Panc1 (cell line): ENCODE measurements around the gene NCKAP5L. TPM values are rescaled to one million over a fixed set of nuclear protein-coding genes. Genes with fewer than 3 reads are reported as not detected.

Experiments used
- ATAC-seq: fragments of 200-7000 bp; cut with Tn5 transposase; 2 replicates; pipeline ENCODE4 v1.9.1; 2020; ENCODE audit warnings: mild to moderate bottlenecking, moderate library complexity
- BruUV-seq: library from RNA; stranded (reverse); fragments of 400-500 nt; replicated peaks from 2 replicates; lab custom pipeline; 2021; lab: Mats Ljungman, UMichigan
- CTCF ChIA-PET: fragments of 300-600 bp; sonication (Branson Sonifier 250); formaldehyde crosslinking; loops from one replicate; lab custom pipeline; 2022; ENCODE audit warnings: antibody characterized with exemption; lab: Charles Lee
- POLR2A ChIA-PET: fragments of 300-600 bp; sonication (Branson Sonifier 250); formaldehyde crosslinking; loops from one replicate; lab custom pipeline; 2022; ENCODE audit warnings: antibody characterized with exemption; lab: Charles Lee
- DNase-seq: peaks from one replicate; pipeline ENCODE4 v3.0.0-alpha.2; 2010; ENCODE audit warnings: low read depth, low spot score
- H3K27ac ChIP-seq: 2 replicates; pipeline ENCODE4 v1.5.1; 2011; ENCODE audit warnings: mild to moderate bottlenecking, low read length, inconsistent platforms
- H3K27me3 ChIP-seq: fragments of 200-500 bp; sonication (Bioruptor generic); 2 replicates; pipeline ENCODE4 v1.6.0; 2014; ENCODE audit warnings: low read length, inconsistent platforms; ENCODE audit not compliant: control insufficient read depth, insufficient read depth
- H3K36me3 ChIP-seq: fragments of 200-500 bp; sonication (Bioruptor generic); 2 replicates; pipeline ENCODE4 v1.5.1; 2014; ENCODE audit warnings: inconsistent platforms, mild to moderate bottlenecking, low read length, moderate library complexity; ENCODE audit not compliant: control insufficient read depth, insufficient read depth
- H3K4me1 ChIP-seq: 2 replicates; pipeline ENCODE4 v1.5.1; 2011; ENCODE audit warnings: inconsistent platforms, mild to moderate bottlenecking, low read length, moderate library complexity; ENCODE audit not compliant: control insufficient read depth, insufficient read depth
- H3K4me3 ChIP-seq, 2 experiments: 2 replicates each; pipeline ENCODE4 v1.5.1; 2011 to 2012; ENCODE audit warnings: low read depth in 2 of 2, low read length in 2 of 2, mild to moderate bottlenecking in 2 of 2, inconsistent platforms in 1 of 2, moderate library complexity in 1 of 2
- H3K9me3 ChIP-seq: fragments of 200-500 bp; sonication (Bioruptor generic); 2 replicates; pipeline ENCODE4 v1.5.1; 2014; ENCODE audit warnings: low read depth, mild to moderate bottlenecking, inconsistent platforms, low read length, moderate library complexity; ENCODE audit not compliant: control insufficient read depth, insufficient read depth
- CTCF ChIP-seq: fragments of 450-650 bp; IDR thresholded peaks from 2 replicates; pipeline ENCODE4 v1.5.1; 2017; ENCODE audit warnings: mild to moderate bottlenecking
- POLR2AphosphoS5 ChIP-seq: IDR thresholded peaks from 2 replicates; pipeline ENCODE4 v1.6.1; 2012; ENCODE audit warnings: mild to moderate bottlenecking, low read depth, low read length, moderate library complexity
- SIN3A ChIP-seq: IDR thresholded peaks from 2 replicates; pipeline ENCODE4 v1.6.1; 2012; ENCODE audit warnings: low read depth, mild to moderate bottlenecking, low read length, moderate library complexity, borderline replicate concordance; ENCODE audit not compliant: insufficient read depth
- TCF7L2 ChIP-seq: IDR thresholded peaks from 2 replicates; pipeline ENCODE4 v1.6.1; 2011; ENCODE audit warnings: mild to moderate bottlenecking, low read depth, low read length, inconsistent platforms
- in situ Hi-C: cut with HindIII; loops from 2 replicates; pipeline ENCODE4 v1.10.0; 2016; ENCODE audit warnings: low sequenced_read_pairs, low pct_unique_long_range_greater_than_20kb
- intact Hi-C: fragments of 100-400 bp; cut with micrococcal nuclease; formaldehyde crosslinking; loops from one replicate; pipeline ENCODE4 v1.10.0; 2022; ENCODE audit not compliant: unreplicated experiment
- total RNA-seq: library from RNA; stranded (reverse); gene quantifications from one replicate; pipeline ENCODE4 v1.2.1, GENCODE V29; 2021; ENCODE audit not compliant: unreplicated experiment
- TF ChIP-seq, protein P1 (sequence below), 2 experiments: IDR thresholded peaks; 2 replicates each; pipeline ENCODE4 v1.6.1; 2011 to 2012; ENCODE audit warnings: low read depth in 2 of 2, control low read depth in 1 of 2, low read length in 1 of 2, mild to moderate bottlenecking in 1 of 2, moderate library complexity in 1 of 2; ENCODE audit not compliant: insufficient read depth in 1 of 2

The NCKAP5L gene
- total RNA-seq, 1 experiment from 2014 or later = 17.3 TPM

DNA sequence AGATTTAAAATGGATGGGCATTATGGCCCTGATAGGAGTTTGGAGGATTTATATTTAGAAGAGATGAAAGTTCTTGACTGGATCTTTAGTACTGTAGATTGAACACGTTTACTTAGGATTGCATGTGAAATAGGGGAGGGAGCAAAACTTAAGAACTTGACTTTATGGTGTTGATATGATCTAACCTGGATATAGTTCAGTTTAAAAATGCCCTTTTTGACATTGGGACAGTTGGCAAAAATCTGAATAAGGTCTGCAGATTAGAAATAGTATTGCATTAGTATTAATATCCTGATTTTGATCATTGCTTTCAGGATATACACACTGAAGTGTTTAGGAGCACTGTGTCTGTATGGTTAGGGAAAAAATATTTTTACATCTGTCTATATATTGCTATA lies 77.2 kb downstream of the NCKAP5L start:
- ATAC-seq = no peak
- in situ Hi-C loops = no loop called here

DNA sequence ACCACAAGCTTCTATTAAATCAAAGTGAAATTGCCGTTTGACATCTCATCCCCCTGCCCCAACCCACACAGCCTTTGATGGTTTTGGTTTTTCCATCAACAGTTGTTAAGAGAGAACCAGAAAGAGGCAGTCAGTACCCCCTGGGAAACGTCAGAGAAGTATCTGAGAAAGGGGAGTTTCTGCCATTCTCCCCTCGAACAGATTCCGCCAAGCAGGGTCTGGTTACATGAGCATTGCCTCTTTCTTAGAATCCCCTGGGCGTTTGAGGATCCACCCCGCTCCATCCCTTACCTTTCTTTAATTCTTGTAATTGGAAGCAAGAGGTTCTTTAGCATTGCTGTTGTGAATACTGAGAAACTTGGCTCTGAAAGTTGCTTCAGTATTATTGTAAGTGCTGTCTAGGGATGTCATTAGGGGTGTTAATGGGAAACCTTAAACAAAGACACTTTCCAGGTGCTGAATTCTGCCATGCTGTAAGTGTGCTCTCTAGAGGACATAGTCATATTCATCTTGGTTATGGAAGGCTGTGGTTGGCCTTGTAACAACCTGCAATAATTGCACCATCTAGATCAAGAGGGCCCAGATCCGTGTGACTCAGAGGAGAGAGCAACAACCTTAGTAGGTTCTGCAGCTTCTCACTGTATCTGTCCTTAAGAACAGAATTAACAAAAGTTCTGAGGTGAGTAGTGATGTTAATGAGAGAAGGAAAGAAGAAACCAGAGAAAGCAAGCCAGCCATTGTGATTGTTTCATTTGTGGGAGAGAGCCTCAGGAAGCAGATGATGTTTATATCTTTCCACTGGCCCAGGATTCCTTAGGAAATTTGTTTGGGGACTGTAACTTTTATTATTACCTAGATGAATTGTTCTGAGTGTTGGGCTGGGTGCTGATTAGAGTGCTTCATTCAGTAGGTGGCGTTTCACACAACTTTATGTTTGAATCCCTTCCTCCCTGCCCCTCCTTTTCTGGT lies 77.9 kb downstream of the NCKAP5L start:
- TF ChIP-seq CTCF (peak; percentile 5; the same call in 1 of the 2 replicates), SIN3A (no peak)
- ATAC-seq = peak; percentile 59; the same call in 1 of the 2 replicates
- no peak overlapping the region for H3K4me3 ChIP-seq
- H3K9me3 ChIP-seq = no peaks in the 10 kb centered on the region
- H3K4me1 ChIP-seq = peaks cover 12% of the 10 kb centered on the region
- peaks cover 22% of the 10 kb centered on the region for H3K36me3 ChIP-seq
- in situ Hi-C loops = no loop called here
- intact Hi-C loops = no loop called here
- no peak for DNase-seq
- no peaks in the 10 kb centered on the region for H3K27me3 ChIP-seq
- H3K27ac ChIP-seq = peak overlapping the region; percentile 29; the same call in 1 of the 2 replicates
- ChIA-PET CTCF (no interaction called here), POLR2A (interaction anchor here (0.9 kb wide), 1 partner anchor 10 kb away, joined by 3 read pairs; no protein-coding TSS in a partner anchor)
- BruUV-seq = no TSS peak

More for the DNA sequence above, 77.2 kb downstream of the NCKAP5L start:
- TF ChIP-seq CTCF (no peak), POLR2AphosphoS5 (no peak)
- no peak for DNase-seq
- no TSS peak for BruUV-seq
- Histone ChIP-seq H3K4me3 (no peak overlapping the region), H3K4me1 (peaks cover 12% of the 10 kb centered on the region), H3K9me3 (no peaks in the 10 kb centered on the region), H3K36me3 (peaks cover 26% of the 10 kb centered on the region), H3K27ac (peak overlapping the region; percentile 29; the same call in 1 of the 2 replicates), H3K27me3 (no peaks in the 10 kb centered on the region)
- intact Hi-C loops = no loop called here
- ChIA-PET POLR2A (interaction anchor here (0.7 kb wide), 1 partner anchor 109 kb away, joined by 10 read pairs; no protein-coding TSS in a partner anchor), CTCF (interaction anchor here (0.6 kb wide), 1 partner anchor 17 kb away, joined by 6 read pairs; no protein-coding TSS in a partner anchor)

DNA sequence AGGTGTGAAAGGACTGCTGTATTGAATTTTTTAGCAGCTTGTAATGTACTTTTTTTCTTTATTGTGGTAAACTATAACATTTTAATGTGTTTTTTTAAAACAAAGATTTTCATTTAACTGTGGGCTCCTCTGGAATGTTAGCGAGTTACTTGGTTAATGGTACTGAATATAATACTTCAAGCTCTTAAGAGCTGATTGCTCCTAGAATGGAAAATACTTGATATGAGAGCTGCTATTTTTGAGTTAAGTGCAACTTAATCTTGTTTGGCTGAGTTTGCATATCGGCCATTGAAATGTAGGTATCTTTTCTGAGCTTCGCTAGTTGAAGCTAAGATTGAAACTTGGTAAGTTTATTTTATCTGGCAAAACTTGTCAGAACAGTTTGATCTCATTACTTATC lies 79.4 kb downstream of the NCKAP5L start:
- no peak overlapping the region for H3K4me3 ChIP-seq
- in situ Hi-C loops (no loop called here), intact Hi-C loops (loop anchor here (10.0 kb wide), 1 partner anchor 104 kb away; no protein-coding TSS in a partner anchor)
- H3K27me3 ChIP-seq = no peaks in the 10 kb centered on the region
- POLR2A ChIA-PET = no interaction called here
- TF ChIP-seq CTCF = no peak
- TF ChIP-seq, protein P1, sequence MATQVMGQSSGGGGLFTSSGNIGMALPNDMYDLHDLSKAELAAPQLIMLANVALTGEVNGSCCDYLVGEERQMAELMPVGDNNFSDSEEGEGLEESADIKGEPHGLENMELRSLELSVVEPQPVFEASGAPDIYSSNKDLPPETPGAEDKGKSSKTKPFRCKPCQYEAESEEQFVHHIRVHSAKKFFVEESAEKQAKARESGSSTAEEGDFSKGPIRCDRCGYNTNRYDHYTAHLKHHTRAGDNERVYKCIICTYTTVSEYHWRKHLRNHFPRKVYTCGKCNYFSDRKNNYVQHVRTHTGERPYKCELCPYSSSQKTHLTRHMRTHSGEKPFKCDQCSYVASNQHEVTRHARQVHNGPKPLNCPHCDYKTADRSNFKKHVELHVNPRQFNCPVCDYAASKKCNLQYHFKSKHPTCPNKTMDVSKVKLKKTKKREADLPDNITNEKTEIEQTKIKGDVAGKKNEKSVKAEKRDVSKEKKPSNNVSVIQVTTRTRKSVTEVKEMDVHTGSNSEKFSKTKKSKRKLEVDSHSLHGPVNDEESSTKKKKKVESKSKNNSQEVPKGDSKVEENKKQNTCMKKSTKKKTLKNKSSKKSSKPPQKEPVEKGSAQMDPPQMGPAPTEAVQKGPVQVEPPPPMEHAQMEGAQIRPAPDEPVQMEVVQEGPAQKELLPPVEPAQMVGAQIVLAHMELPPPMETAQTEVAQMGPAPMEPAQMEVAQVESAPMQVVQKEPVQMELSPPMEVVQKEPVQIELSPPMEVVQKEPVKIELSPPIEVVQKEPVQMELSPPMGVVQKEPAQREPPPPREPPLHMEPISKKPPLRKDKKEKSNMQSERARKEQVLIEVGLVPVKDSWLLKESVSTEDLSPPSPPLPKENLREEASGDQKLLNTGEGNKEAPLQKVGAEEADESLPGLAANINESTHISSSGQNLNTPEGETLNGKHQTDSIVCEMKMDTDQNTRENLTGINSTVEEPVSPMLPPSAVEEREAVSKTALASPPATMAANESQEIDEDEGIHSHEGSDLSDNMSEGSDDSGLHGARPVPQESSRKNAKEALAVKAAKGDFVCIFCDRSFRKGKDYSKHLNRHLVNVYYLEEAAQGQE (IDR thresholded peaks at IDR 0.05; ENCODE audit: insufficient read depth in 1 of 2, low read depth in 2 of 2, low read length in 1 of 2) = no peak
- no peak for TF ChIP-seq SIN3A
- TF ChIP-seq TCF7L2 = no peak
- TF ChIP-seq POLR2AphosphoS5 = no peak
- H3K36me3 ChIP-seq = peaks cover 15% of the 10 kb centered on the region
- DNase-seq (no peak), ATAC-seq (no peak)
- CTCF ChIA-PET = interaction anchor here (0.6 kb wide), 1 partner anchor 97 kb away, joined by 14 read pairs; no protein-coding TSS in a partner anchor
- no peak overlapping the region for H3K27ac ChIP-seq
- H3K9me3 ChIP-seq = no peaks in the 10 kb centered on the region
- no TSS peak for BruUV-seq
- peaks cover 23% of the 10 kb centered on the region for H3K4me1 ChIP-seq
